Measurements from ENCODE around the gene ATP5F1B.
"Not testable (repeated sequence)": the region's sequence is repeated elsewhere in the genome, so short reads cannot be mapped to it uniquely, and the experiment has no call there.

ATP5F1B gene

DNA sequence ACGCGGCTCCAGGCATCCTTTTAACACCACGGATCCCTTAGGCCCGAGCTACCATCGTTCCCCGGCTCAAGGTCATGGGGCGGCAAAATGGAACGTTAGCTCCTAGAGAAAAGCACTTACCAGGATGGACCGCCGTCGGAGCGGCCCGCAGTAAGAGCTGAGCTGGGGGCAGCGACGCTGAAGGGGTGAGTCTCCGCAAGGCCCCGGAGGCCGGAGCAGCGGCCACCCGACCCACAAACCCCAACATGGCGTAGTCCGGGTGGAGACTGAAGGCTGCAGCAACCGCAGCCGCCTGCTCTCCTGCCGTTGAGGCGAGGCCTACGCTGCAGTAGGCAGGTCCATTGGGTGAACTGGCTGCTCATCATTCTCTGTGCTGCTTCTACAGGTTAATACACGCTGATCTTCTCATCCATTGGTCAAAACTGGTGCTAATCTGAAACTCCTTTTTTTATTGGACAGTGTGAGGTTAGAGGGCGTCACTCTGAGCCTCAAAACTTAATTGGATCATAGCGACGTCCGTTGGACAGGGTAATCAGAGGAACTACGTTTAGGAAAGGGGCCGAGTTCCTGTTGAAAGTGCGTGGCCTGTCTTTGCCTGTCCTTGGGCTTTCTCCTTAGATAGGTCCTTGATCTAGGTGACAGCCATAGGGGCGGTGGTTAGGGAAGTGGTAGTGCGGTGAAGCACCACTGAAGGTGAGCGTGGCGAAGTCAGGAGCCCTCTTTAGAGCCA is at the start of gene ATP5F1B:
TSS of gene ATP5F1B (minus strand) at position 268 of the 730 bp plus-strand sequence. CDS start at position 247, 21 bp downstream.
- DNase-seq (ENCODE audit: low read depth, low spot score): peak; percentile 100

GRCh38 chr12:56694161-56694560 is 48.4 kb upstream of the ATP5F1B start:
- no peak for DNase-seq (ENCODE audit: low read depth, low spot score)

GRCh38 chr12:56688846-56689109 is 43.0 kb upstream of the ATP5F1B start:
- no peak for DNase-seq (ENCODE audit: low read depth, low spot score)

GRCh38 chr12:56688129-56688845 is 42.5 kb upstream of the ATP5F1B start, which contains the start of gene PTGES3:
TSS of gene PTGES3 (minus strand) at chr12:56688284. CDS start at chr12:56687999, 285 bp downstream.
- peak; percentile 99 for DNase-seq (ENCODE audit: low read depth, low spot score)

- DNase-seq (ENCODE audit: low read depth, low spot score): peak; percentile 64
Measured at GRCh38 chr12:56687223-56688128, 41.7 kb upstream of the ATP5F1B start.

GRCh38 chr12:56684745-56685359 is 39.1 kb upstream of the ATP5F1B start:
- no peak for DNase-seq (ENCODE audit: low read depth, low spot score)

- no peak for DNase-seq (ENCODE audit: low read depth, low spot score)
Measured at GRCh38 chr12:56682323-56682722, 36.5 kb upstream of the ATP5F1B start.

GRCh38 chr12:56679883-56680575 is 34.2 kb upstream of the ATP5F1B start:
- DNase-seq (ENCODE audit: low read depth, low spot score): no peak

DNA sequence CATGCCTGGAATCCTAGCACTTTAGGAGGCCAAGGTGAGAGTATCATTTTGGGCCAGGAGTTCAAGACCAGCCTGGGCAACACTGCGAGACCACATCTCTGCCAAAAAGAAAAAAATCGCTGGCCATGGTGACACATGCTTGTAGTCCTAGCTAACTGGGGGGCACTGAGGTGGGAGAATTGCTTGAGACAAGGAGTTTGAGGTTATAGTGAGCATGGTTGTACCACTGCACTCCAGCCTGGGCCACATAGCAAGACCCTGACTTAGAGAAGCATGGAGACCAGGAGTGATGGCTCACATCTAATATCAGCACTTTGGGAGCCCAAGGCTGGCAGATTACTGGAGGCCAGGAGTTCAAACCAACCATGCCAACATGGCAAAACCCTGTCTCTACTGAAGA is 33.1 kb upstream of the ATP5F1B start:
- DNase-seq (ENCODE audit: low read depth, low spot score): no peak

- DNase-seq (ENCODE audit: low read depth, low spot score): no peak
Measured at GRCh38 chr12:56677680-56678079, 31.9 kb upstream of the ATP5F1B start.

DNA sequence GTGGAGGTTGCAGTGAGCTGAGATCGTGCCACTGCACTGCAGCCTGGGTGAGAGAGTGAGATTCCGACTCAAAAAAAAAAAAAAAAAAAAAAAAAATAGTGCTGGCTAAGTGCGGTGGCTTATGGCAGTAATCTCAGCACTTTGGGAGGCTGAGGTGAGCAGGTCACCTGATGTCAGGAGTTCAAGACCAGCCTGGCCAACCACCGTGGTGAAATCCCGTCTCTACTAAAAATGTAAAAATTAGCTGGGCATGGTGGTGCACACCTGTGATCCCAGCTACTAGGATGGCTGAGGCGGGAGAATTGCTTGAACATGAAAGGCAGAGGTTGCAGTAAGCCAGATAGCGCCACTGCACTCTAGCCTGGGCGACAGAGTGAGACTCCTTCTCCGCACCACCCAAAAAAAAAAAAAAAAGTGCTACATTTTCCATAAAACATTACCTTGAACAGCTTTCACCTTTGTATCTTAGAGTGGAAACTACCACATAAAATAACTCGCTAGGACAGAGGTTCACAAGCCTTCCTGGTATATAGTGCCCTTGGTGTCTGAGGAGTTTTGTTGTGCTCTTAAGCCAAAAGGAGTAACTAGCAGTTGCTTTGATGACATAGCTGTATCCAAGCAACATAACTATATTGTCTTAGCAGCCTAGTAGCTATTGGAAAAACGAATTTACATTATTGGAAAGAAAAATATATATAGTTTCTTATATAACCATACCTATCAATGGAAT is 31.2 kb upstream of the ATP5F1B start:
- no peak for DNase-seq (ENCODE audit: low read depth, low spot score)

- no peak for DNase-seq (ENCODE audit: low read depth, low spot score)
Measured at GRCh38 chr12:56671608-56672007, 25.8 kb upstream of the ATP5F1B start.

- DNase-seq (ENCODE audit: low read depth, low spot score): no peak
Measured at GRCh38 chr12:56670836-56671235, 25.1 kb upstream of the ATP5F1B start.

DNA sequence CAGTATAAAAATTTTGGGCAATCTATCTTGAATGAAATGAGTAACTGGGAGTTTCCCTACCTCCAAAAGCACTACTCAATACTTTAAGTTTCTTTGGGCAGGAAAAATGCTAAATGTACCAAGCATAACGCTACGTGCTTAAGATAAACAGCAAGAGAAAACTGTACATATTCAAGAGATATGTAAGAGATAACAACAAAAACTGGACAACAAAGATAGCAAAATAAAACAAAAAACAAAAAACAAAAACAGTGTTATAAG is 22.3 kb upstream of the ATP5F1B start:
- DNase-seq (ENCODE audit: low read depth, low spot score): no peak

DNA sequence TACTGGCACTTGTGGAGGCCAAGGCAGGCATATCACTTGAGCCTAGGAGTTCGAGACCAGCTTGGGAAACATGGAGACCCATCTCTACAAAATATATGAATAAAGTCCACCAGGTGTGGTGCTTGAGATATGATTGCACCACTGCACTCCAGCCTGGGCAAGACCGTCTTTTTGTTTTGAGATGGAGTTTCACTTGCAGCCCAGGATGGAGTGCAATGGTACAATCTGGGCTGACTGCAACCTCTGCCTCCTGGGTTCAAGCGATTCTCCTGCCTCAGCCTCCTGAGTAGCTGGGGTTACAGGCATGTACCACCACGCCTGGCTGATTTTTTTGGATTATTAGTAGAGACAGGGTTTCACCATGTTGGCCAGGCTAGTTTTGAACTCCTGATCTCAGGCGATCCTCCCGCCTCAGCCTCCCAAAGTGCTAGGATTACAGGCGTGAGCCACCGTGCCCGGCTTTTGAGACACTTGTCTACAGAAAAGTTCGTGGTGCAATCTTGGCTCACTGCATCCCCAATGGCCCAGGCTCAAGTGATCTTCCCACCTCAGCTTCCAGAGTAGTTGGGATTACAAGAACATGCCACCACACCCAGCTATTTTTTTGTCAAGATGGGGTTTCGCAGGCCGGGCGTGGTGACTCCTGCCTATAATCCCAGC is 16.3 kb upstream of the ATP5F1B start:
- no peak for DNase-seq (ENCODE audit: low read depth, low spot score)

DNA sequence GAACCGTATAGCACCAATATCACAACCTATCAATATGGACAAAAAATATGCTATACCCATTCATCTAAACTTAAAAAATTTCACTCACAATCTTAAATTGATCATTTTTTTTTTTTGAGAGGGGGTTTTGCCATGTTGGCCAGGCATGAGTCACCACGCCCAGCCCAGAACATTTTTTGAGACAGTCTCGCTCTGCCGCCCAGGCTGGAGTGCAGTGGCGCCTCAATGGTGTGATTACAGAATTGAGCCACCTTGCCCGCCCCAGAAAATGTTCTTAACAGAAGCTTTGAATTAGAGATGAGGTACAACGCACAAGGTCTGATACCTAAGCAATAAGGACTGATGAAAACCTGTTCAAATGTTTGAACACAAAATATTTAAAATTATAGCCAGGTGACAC is 15.8 kb upstream of the ATP5F1B start:
- DNase-seq (ENCODE audit: low read depth, low spot score): peak; percentile 7

GRCh38 chr12:56658921-56659320 is 13.1 kb upstream of the ATP5F1B start:
- DNase-seq (ENCODE audit: low read depth, low spot score): no peak

GRCh38 chr12:56657416-56658379 is 11.9 kb upstream of the ATP5F1B start:
- DNase-seq (ENCODE audit: low read depth, low spot score): no peak

GRCh38 chr12:56653781-56654180 is 8.0 kb upstream of the ATP5F1B start:
- not testable (repeated sequence) for DNase-seq (ENCODE audit: low read depth, low spot score)

Data from astrocyte of the hippocampus (primary cell).